KBM-7 (cell line): ENCODE data around the gene ASTL.
A peak's percentile ranks its signal among the peaks of the same experiment; 100 is the strongest.
"Not testable (repeated sequence)": the region's sequence is repeated elsewhere in the genome, so short reads cannot be mapped to it uniquely, and the experiment has no call there.

ENCODE experiments used
- DNase-seq: peaks from one replicate; pipeline ENCODE4 v3.0.0-alpha.2; 2015
- in situ Hi-C: fragments of 300-500 bp; cut with MboI; formaldehyde crosslinking; loops from 2 replicates; pipeline ENCODE4 v1.14.3; 2020; ENCODE audit warnings: low sequenced_read_pairs, low pct_unique_long_range_greater_than_20kb, mixed read lengths

Gene ASTL

DNA sequence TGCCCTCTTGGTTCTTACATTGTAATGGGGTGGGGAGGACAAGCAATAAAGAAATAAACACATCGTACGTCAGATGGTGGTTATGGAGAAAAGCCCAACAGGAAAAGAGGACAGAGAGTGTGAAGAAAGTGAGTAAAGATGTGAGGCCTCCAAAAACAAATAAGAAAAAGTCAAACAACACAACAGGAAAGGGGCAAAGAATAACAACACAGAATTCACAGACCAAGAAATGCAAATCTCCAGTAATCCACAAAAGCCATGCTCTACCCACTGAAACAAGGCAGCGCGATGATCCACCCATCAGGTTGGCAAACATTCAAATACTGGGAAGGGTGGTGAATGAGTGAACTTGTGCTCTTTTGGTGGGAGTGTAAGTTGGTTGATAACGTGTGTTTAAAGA lies 23.6 kb upstream of the ASTL start:
- in situ Hi-C loops, result no loop called here
- DNase-seq, result no peak

GRCh38 chr2:96160366-96160765 lies 22.1 kb upstream of the ASTL start:
- in situ Hi-C loops, result not testable (repeated sequence)

DNA sequence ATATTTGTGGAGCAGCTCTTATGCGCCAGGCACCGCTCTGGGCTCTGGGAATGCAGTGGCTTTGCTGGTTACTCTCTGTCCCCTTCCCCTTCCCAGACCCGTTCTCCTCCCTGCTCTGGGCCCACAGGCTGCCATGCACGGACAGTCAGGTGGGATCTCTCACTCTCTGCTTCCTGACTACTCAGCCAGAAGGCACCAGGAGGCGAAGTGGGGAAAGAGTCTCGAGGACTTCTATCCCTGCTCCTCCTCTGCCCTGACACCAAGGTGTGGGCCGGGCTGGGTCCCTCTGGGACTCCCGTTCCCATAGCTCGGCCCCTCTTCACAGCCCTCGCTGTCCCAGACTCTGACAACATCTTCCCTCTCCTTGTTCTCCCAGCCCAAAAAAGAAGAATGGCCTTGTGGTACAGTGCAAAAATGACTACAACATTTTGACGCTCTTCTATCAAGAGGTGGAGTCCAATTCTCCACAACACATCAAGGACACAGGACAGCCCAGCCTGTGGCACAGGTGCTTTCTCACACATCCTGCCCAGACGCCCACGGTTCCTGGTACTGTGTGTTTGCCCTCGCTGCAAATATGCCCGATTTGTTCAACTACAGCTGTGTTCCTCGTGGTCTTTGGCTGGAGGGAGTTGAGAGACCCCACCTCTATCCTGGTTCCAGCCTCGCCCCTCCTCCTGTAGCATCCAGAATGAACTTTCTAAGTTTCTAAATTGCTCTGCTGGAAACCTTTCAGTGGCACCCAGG lies 21.0 kb upstream of the ASTL start:
- DNase-seq, result no peak
- in situ Hi-C loops, result no loop called here

More at GRCh38 chr2:96160366-96160765, 22.1 kb upstream of the ASTL start:
- not testable (repeated sequence) for DNase-seq

DNA sequence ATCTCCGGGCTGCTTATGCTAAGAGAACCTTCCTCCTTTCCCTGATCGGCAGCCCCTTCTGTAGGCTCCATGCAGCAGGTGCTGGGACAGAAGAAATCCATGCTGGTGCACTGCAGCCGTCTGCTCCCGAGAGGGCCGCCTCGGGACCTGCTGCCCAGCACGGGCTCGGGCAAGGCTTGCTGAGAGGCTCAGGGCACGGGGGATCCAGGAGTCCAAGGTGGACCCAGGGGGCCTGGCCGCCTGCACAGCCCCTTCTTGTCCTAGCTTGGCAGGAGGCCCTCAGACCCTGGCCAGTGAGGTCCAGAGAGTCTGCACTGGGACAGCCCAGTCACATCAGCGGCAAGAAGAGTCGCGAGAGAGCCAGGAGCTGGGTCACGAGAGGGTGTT lies 20.2 kb upstream of the ASTL start:
- DNase-seq, result no peak
- in situ Hi-C loops, result no loop called here

DNA sequence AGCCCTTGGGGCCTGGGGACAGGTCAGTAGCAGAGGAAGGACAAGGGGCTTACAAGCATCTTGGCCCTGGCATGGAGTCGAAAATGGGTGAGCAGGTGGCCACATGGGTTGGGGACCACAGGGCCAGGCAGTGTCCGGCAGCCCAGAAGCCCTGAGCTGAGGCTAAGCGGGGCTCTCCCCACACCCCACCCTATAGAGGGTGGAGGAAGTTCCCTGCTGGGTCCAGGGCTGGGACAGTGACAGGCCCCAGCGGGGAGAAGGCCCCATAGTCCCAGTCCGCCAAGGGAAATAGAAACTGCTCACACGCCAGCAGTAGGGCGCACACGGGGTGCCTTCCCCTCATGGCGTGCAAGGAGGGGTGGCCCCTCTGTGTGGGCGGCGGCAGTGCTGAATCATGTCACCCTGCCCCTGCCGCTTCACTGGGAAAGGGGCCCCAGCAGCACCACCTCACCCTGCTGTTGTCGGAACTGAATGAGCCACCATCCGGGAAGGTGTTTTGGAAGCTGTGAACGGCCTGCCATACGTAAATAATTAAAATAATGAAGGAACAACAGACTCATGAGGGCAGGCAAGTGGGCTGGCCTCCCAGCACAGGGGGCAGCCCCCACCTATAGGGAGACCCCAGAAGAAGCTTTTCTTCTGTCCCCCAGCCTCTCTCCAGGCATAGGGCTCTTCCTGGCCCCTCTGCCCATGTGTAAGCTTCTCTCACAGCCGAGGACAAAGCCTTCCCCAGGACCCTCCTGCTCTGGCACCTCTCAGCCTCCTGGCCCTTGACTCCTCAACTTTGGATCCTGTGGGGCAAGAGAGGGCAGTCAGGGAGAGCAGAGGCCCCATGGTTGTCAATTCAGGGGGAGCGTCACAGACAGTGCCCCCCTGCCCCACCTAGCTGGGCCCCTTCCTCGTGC lies 19.6 kb upstream of the ASTL start:
- peak; percentile 25 for DNase-seq
- in situ Hi-C loops, result no loop called here

GRCh38 chr2:96156926-96157648 lies 18.8 kb upstream of the ASTL start:
- in situ Hi-C loops, result no loop called here
- DNase-seq, result no peak

GRCh38 chr2:96156011-96156820 lies 17.9 kb upstream of the ASTL start:
- DNase-seq, result no peak
- in situ Hi-C loops, result no loop called here

- in situ Hi-C loops, result no loop called here
- DNase-seq, result no peak
These were observed 16.4 kb upstream of the ASTL start for GRCh38 chr2:96154506-96155380.

- in situ Hi-C loops, result no loop called here
- no peak for DNase-seq
These were observed 15.7 kb upstream of the ASTL start for GRCh38 chr2:96153991-96154431.

DNA sequence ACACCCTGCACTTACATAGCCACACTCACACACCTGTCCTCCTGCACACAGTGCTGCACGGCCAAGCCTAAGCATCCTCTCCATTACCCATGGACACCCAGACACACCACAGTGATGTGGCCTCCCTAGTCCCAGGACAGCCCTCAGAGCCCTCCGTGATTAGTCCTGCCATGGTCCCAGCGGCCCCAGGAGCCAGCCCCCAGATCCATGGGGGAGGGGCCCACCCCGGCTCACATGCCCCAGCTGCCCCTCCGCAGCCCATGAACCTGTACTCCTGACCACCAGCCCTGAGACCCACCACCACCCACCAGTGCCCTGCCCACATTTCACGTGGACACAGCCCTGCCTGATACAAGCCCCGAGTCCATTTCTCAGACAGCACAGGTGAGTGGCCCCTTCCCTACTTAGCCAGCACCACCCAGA lies 15.0 kb upstream of the ASTL start:
- no peak for DNase-seq
- in situ Hi-C loops, result no loop called here

DNA sequence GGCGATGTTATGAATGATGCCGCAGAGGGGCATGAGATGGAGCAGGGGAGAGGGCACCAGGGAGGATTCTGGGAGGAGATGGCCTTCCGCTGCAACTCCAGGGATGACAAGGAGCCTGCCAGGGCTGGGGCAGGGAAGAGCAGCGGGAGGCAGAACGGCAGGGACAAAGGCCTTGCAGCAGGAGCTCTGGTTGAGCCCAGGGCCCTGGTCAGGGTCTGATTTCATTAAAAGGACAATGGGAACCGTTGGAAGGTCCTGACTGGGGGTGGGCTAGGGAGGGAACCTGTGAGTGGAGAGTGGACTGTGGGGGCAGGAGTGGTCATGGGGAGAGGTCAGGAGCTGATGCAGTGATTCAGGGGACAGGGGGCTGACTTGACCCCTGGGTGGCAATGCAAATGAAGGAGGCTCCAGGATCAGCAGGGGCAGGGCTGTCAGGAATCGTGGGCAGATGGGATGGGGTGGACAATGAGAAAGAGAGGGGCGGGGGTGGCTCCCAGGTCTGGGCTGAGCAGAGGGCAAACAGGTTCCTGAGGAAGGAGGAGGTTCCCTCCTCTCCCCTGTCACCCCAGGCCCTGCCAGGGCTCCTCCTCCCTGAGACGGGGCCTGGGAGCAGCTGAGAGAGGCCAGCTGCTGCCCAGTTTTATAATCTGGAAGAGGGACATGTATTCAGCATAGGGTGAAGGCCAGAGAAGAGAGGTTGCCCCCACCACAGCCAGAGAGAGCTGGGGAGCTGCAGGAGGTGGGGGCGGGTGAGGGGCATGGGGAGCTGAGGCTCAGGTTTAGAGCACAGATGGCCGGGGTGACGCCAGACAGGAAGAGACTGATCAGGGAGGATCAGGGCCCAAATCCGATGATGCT lies 14.2 kb upstream of the ASTL start:
- in situ Hi-C loops, result no loop called here
- no peak for DNase-seq

DNA sequence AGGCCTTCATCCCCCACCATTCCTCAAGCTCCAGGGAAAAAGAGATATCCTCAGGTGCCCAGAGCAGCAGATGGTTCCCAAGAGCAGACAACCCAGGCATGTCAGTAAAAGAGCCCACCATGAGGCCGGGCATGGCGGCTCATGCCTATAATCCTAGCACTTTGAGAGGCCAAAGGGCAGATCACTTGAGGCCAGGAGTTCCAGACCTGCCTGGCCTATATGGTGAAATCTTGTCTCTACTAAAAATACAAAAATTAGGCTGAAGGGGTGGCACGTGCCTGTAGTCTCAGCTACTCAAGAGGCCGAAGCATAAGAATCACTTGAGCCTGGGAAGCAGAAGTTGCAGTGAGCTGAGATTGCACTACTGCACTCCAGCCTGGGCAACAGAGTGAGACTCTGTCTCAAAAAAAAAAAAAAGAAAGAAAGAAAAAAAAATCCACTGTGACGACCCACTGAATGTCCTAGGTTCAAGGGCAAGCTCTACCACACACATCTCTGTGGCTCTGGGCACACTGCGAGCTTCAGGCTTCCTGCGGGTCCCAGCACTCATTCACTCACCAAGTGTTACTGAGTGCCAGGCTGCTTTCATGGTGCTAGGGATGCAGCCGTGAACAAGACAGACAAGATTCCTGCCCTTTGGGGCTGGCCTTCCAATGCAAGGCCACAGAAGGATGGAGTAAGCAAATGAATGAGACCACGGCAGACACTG lies 13.4 kb upstream of the ASTL start:
- in situ Hi-C loops, result no loop called here
- DNase-seq, result no peak

DNA sequence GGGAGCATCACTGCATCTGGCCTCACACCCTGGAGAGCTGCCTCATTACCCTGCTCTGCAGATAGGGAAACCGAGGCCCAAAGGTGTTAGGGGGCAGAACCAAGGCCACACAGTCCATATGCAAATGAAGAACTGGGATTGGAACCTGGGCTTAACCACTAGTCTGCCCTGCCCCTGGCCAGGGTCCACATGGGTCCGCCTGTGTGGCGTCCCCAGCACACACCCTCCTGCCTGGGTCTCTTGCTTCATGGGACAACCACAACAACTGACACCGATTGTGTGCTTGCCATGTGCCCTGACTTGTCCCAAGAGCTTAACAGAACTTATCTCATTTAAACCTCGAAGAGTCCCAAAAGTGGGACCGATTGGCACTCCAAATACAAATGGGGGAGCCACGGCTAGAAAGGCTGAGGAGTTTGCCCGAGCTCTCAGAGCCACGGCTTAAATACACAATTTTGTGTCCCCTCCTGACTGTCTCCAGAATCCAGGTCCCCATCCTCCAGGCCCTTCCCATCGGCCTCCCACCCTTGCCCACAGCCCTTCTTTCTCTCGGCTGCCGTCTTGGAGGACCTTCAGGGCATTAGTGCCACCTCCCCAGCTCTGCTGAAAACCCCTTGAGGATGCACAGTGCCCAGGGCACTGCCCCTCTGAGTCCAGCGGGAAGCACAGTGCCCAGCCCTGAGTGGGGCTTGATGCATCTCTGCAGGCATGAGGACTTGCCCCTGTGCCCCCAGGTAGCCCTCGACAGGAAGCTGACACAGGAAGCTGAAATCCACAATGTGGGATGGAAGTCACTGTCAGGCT lies 12.7 kb upstream of the ASTL start:
- in situ Hi-C loops, result no loop called here

GRCh38 chr2:96150007-96150640 lies 11.8 kb upstream of the ASTL start:
- in situ Hi-C loops, result no loop called here
- no peak for DNase-seq

More for the DNA sequence above, 12.7 kb upstream of the ASTL start:
- DNase-seq, result no peak

GRCh38 chr2:96148410-96149217 lies 10.3 kb upstream of the ASTL start:
- DNase-seq, result peak; percentile 87
- in situ Hi-C loops, result no loop called here
